Neural progenitor cell (in vitro differentiated cells): ENCODE results near the gene MUL1. TPM values are rescaled to one million over a fixed set of nuclear protein-coding genes. Genes with fewer than 3 reads are reported as not detected.
A peak's percentile ranks its signal among the peaks of the same experiment; 100 is the strongest.

Experiments
- DNase-seq: peaks from one replicate; pipeline ENCODE4 v3.0.0-alpha.2; 2016; ENCODE audit warnings: low spot score
- H2AFZ ChIP-seq: fragments of 200-600 bp; sonication (generic); replicated peaks from 2 replicates; pipeline ENCODE4 v1.6.1; 2016; ENCODE audit warnings: antibody characterized with exemption
- H3F3A ChIP-seq: fragments of 200-600 bp; sonication (generic); 2 replicates; pipeline ENCODE4 v1.6.1; 2016; ENCODE audit warnings: antibody characterized with exemption, low read depth
- H3K27ac ChIP-seq: fragments of 200-600 bp; sonication (generic); 2 replicates; pipeline ENCODE4 v1.5.1; 2016; ENCODE audit warnings: mild to moderate bottlenecking
- H3K27me3 ChIP-seq: fragments of 200-600 bp; sonication (generic); 2 replicates; pipeline ENCODE4 v1.6.1; 2016; ENCODE audit warnings: mild to moderate bottlenecking, moderate library complexity
- H3K36me3 ChIP-seq: fragments of 200-600 bp; sonication (generic); 2 replicates; pipeline ENCODE4 v1.5.1; 2016
- H3K4me1 ChIP-seq: fragments of 200-600 bp; sonication (generic); 2 replicates; pipeline ENCODE4 v1.6.1; 2016; ENCODE audit warnings: mixed run types
- H3K4me2 ChIP-seq: fragments of 200-600 bp; sonication (generic); 2 replicates; pipeline ENCODE4 v1.6.1; 2016
- H3K4me3 ChIP-seq: fragments of 200-600 bp; sonication (generic); 2 replicates; pipeline ENCODE4 v1.5.1; 2016
- H3K79me2 ChIP-seq: fragments of 200-600 bp; sonication (generic); 2 replicates; pipeline ENCODE4 v1.6.1; 2016; ENCODE audit warnings: low read depth
- H3K9ac ChIP-seq: fragments of 200-600 bp; sonication (generic); 2 replicates; pipeline ENCODE4 v1.6.1; 2016
- H3K9me3 ChIP-seq: fragments of 200-600 bp; sonication (generic); 2 replicates; pipeline ENCODE4 v1.5.1; 2016; ENCODE audit warnings: low read depth
- H4K20me1 ChIP-seq: fragments of 200-600 bp; sonication (generic); 2 replicates; pipeline ENCODE4 v1.6.1; 2016; ENCODE audit warnings: low read depth
- H3K27ac Mint-ChIP-seq: 3 replicates; pipeline ENCODE4 v1.8.0; 2021; ENCODE audit warnings: mixed read lengths
- H3K27me3 Mint-ChIP-seq: 2 replicates; pipeline ENCODE4 v1.8.0; 2022; ENCODE audit warnings: low read depth, mild to moderate bottlenecking, inconsistent platforms, moderate library complexity, mixed read lengths; ENCODE audit not compliant: insufficient read depth
- H3K36me3 Mint-ChIP-seq: 3 replicates; pipeline ENCODE4 v1.8.0; 2021; ENCODE audit warnings: mixed read lengths
- H3K4me1 Mint-ChIP-seq: 3 replicates; pipeline ENCODE4 v1.8.0; 2021; ENCODE audit warnings: mixed read lengths
- H3K4me3 Mint-ChIP-seq: 3 replicates; pipeline ENCODE4 v1.8.0; 2021; ENCODE audit warnings: mild to moderate bottlenecking, moderate library complexity, mixed read lengths
- H3K9me3 Mint-ChIP-seq: 3 replicates; pipeline ENCODE4 v1.8.0; 2020; ENCODE audit warnings: mixed read lengths
- EZH2 ChIP-seq: fragments of 200-600 bp; sonication (generic); IDR thresholded peaks from 2 replicates; pipeline ENCODE4 v1.6.1; 2017; ENCODE audit warnings: antibody characterized with exemption, mild to moderate bottlenecking, moderate library complexity
- EZH2phosphoT487 ChIP-seq: fragments of 200-600 bp; sonication (generic); IDR thresholded peaks from 2 replicates; pipeline ENCODE4 v1.6.1; 2017; ENCODE audit warnings: antibody characterized with exemption
- total RNA-seq: library from RNA; depleted of rRNA; stranded (reverse); fragments of >200 nt; gene quantifications from 2 replicates; pipeline ENCODE4 v1.2.3, GENCODE V29; 2015; ENCODE audit warnings: low replicate concordance
- TF ChIP-seq, protein P1 (sequence below): fragments of 200-600 bp; sonication (generic); IDR thresholded peaks from 2 replicates; pipeline ENCODE4 v1.5.1; 2017; ENCODE audit warnings: antibody characterized with exemption, mild to moderate bottlenecking

MUL1 gene
- total RNA-seq, 1 donor from 2014 or later: 6.7 TPM

GRCh38 chr1:20538227-20538626 lies 30.3 kb upstream of the MUL1 start:
- Mint-ChIP-seq H3K9me3 (no peaks in the 10 kb centered on the region), H3K4me1 (peaks cover 2% of the 10 kb centered on the region), H3K27me3 (peaks cover 15% of the 10 kb centered on the region), H3K36me3 (no peaks in the 10 kb centered on the region), H3K27ac (peak overlapping the region; percentile 36), H3K4me3 (no peak overlapping the region)
- no peak for DNase-seq
- Histone ChIP-seq H3K4me2 (no peak overlapping the region), H3F3A (no peaks in the 10 kb centered on the region), H3K9ac (no peak overlapping the region), H3K4me3 (no peak overlapping the region), H4K20me1 (no peaks in the 10 kb centered on the region), H2AFZ (no peak overlapping the region), H3K27me3 (peaks cover 100% of the 10 kb centered on the region), H3K4me1 (no peaks in the 10 kb centered on the region), H3K79me2 (no peaks in the 10 kb centered on the region), H3K9me3 (no peaks in the 10 kb centered on the region), H3K36me3 (no peaks in the 10 kb centered on the region), H3K27ac (no peak overlapping the region)
- TF ChIP-seq EZH2: no peak

- no peak overlapping the region for H2AFZ ChIP-seq
- no peaks in the 10 kb centered on the region for H3K36me3 ChIP-seq
- Mint-ChIP-seq H3K27ac (no peak overlapping the region), H3K4me1 (peaks cover 10% of the 10 kb centered on the region), H3K9me3 (no peaks in the 10 kb centered on the region), H3K27me3 (peaks cover 19% of the 10 kb centered on the region), H3K4me3 (no peak overlapping the region), H3K36me3 (no peaks in the 10 kb centered on the region)
- H3K27ac ChIP-seq: no peak overlapping the region
- no peaks in the 10 kb centered on the region for H4K20me1 ChIP-seq
- TF ChIP-seq, protein P1, sequence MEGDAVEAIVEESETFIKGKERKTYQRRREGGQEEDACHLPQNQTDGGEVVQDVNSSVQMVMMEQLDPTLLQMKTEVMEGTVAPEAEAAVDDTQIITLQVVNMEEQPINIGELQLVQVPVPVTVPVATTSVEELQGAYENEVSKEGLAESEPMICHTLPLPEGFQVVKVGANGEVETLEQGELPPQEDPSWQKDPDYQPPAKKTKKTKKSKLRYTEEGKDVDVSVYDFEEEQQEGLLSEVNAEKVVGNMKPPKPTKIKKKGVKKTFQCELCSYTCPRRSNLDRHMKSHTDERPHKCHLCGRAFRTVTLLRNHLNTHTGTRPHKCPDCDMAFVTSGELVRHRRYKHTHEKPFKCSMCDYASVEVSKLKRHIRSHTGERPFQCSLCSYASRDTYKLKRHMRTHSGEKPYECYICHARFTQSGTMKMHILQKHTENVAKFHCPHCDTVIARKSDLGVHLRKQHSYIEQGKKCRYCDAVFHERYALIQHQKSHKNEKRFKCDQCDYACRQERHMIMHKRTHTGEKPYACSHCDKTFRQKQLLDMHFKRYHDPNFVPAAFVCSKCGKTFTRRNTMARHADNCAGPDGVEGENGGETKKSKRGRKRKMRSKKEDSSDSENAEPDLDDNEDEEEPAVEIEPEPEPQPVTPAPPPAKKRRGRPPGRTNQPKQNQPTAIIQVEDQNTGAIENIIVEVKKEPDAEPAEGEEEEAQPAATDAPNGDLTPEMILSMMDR: no peak
- TF ChIP-seq EZH2phosphoT487 (no peak), EZH2 (no peak)
- H3K27me3 ChIP-seq: peaks cover 95% of the 10 kb centered on the region
- no peak overlapping the region for H3K9ac ChIP-seq
- no peaks in the 10 kb centered on the region for H3F3A ChIP-seq
- H3K4me1 ChIP-seq: no peaks in the 10 kb centered on the region
- H3K4me2 ChIP-seq: no peak overlapping the region
- H3K4me3 ChIP-seq: no peak overlapping the region
- no peaks in the 10 kb centered on the region for H3K79me2 ChIP-seq
- no peak for DNase-seq
- no peaks in the 10 kb centered on the region for H3K9me3 ChIP-seq
Observed at GRCh38 chr1:20534659-20535417, 26.9 kb upstream of the MUL1 start.

- Histone ChIP-seq H3K4me3 (no peak overlapping the region), H3K79me2 (no peaks in the 10 kb centered on the region), H3K27me3 (peaks cover 95% of the 10 kb centered on the region), H3K9ac (no peak overlapping the region), H3K36me3 (no peaks in the 10 kb centered on the region), H4K20me1 (no peaks in the 10 kb centered on the region), H3K27ac (no peak overlapping the region), H3K4me2 (no peak overlapping the region), H3K9me3 (no peaks in the 10 kb centered on the region), H3F3A (no peaks in the 10 kb centered on the region), H3K4me1 (no peaks in the 10 kb centered on the region), H2AFZ (no peak overlapping the region)
- H3K4me1 Mint-ChIP-seq: peaks cover 10% of the 10 kb centered on the region
- peak overlapping the region; percentile 4 for H3K4me3 Mint-ChIP-seq
- H3K27me3 Mint-ChIP-seq: peaks cover 19% of the 10 kb centered on the region
- TF ChIP-seq, protein P1: no peak
- no peak for TF ChIP-seq EZH2
- no peak for TF ChIP-seq EZH2phosphoT487
- H3K9me3 Mint-ChIP-seq: no peaks in the 10 kb centered on the region
- no peak for DNase-seq
- no peak overlapping the region for H3K27ac Mint-ChIP-seq
- H3K36me3 Mint-ChIP-seq: no peaks in the 10 kb centered on the region
Observed at GRCh38 chr1:20533635-20534034, 25.7 kb upstream of the MUL1 start.

- Histone ChIP-seq H3K27ac (no peak overlapping the region), H3K27me3 (peaks cover 92% of the 10 kb centered on the region), H3K4me2 (no peak overlapping the region), H3K79me2 (no peaks in the 10 kb centered on the region), H3K9me3 (no peaks in the 10 kb centered on the region), H4K20me1 (no peaks in the 10 kb centered on the region), H3K4me3 (no peak overlapping the region), H3K36me3 (no peaks in the 10 kb centered on the region), H2AFZ (no peak overlapping the region), H3K9ac (no peak overlapping the region), H3K4me1 (no peaks in the 10 kb centered on the region), H3F3A (no peaks in the 10 kb centered on the region)
- TF ChIP-seq EZH2 (no peak), EZH2phosphoT487 (no peak)
- TF ChIP-seq, protein P1: no peak
- peaks cover 29% of the 10 kb centered on the region for H3K27me3 Mint-ChIP-seq
- no peak overlapping the region for H3K27ac Mint-ChIP-seq
- H3K36me3 Mint-ChIP-seq: no peaks in the 10 kb centered on the region
- peaks cover 10% of the 10 kb centered on the region for H3K4me1 Mint-ChIP-seq
- no peak for DNase-seq
- H3K9me3 Mint-ChIP-seq: no peaks in the 10 kb centered on the region
- H3K4me3 Mint-ChIP-seq: no peak overlapping the region
Observed at GRCh38 chr1:20530901-20531300, 22.9 kb upstream of the MUL1 start.
